Panc1 (cell line): ENCODE data around the gene FUT7. TPM values are rescaled to one million over a fixed set of nuclear protein-coding genes. Genes with fewer than 3 reads are reported as not detected.

ENCODE experiments used
- ATAC-seq: fragments of 200-7000 bp; cut with Tn5 transposase; 2 replicates; pipeline ENCODE4 v1.9.1; 2020; ENCODE audit warnings: mild to moderate bottlenecking, moderate library complexity
- BruUV-seq: library from RNA; stranded (reverse); fragments of 400-500 nt; replicated peaks from 2 replicates; lab custom pipeline; 2021; lab: Mats Ljungman, UMichigan
- CTCF ChIA-PET: fragments of 300-600 bp; sonication (Branson Sonifier 250); formaldehyde crosslinking; loops from one replicate; lab custom pipeline; 2022; ENCODE audit warnings: antibody characterized with exemption; lab: Charles Lee
- POLR2A ChIA-PET: fragments of 300-600 bp; sonication (Branson Sonifier 250); formaldehyde crosslinking; loops from one replicate; lab custom pipeline; 2022; ENCODE audit warnings: antibody characterized with exemption; lab: Charles Lee
- DNase-seq: peaks from one replicate; pipeline ENCODE4 v3.0.0-alpha.2; 2010; ENCODE audit warnings: low read depth, low spot score
- H3K27ac ChIP-seq: 2 replicates; pipeline ENCODE4 v1.5.1; 2011; ENCODE audit warnings: mild to moderate bottlenecking, low read length, inconsistent platforms
- H3K27me3 ChIP-seq: fragments of 200-500 bp; sonication (Bioruptor generic); 2 replicates; pipeline ENCODE4 v1.6.0; 2014; ENCODE audit warnings: low read length, inconsistent platforms; ENCODE audit not compliant: control insufficient read depth, insufficient read depth
- H3K36me3 ChIP-seq: fragments of 200-500 bp; sonication (Bioruptor generic); 2 replicates; pipeline ENCODE4 v1.5.1; 2014; ENCODE audit warnings: inconsistent platforms, mild to moderate bottlenecking, low read length, moderate library complexity; ENCODE audit not compliant: control insufficient read depth, insufficient read depth
- H3K4me1 ChIP-seq: 2 replicates; pipeline ENCODE4 v1.5.1; 2011; ENCODE audit warnings: inconsistent platforms, mild to moderate bottlenecking, low read length, moderate library complexity; ENCODE audit not compliant: control insufficient read depth, insufficient read depth
- H3K4me3 ChIP-seq, 2 experiments: 2 replicates each; pipeline ENCODE4 v1.5.1; 2011 to 2012; ENCODE audit warnings: low read depth in 2 of 2, low read length in 2 of 2, mild to moderate bottlenecking in 2 of 2, inconsistent platforms in 1 of 2, moderate library complexity in 1 of 2
- H3K9me3 ChIP-seq: fragments of 200-500 bp; sonication (Bioruptor generic); 2 replicates; pipeline ENCODE4 v1.5.1; 2014; ENCODE audit warnings: low read depth, mild to moderate bottlenecking, inconsistent platforms, low read length, moderate library complexity; ENCODE audit not compliant: control insufficient read depth, insufficient read depth
- CTCF ChIP-seq: fragments of 450-650 bp; IDR thresholded peaks from 2 replicates; pipeline ENCODE4 v1.5.1; 2017; ENCODE audit warnings: mild to moderate bottlenecking
- POLR2AphosphoS5 ChIP-seq: IDR thresholded peaks from 2 replicates; pipeline ENCODE4 v1.6.1; 2012; ENCODE audit warnings: mild to moderate bottlenecking, low read depth, low read length, moderate library complexity
- REST ChIP-seq, 2 experiments: IDR thresholded peaks; 2 replicates each; pipeline ENCODE4 v1.6.1; 2011 to 2012; ENCODE audit warnings: low read depth in 2 of 2, control low read depth in 1 of 2, low read length in 1 of 2, mild to moderate bottlenecking in 1 of 2, moderate library complexity in 1 of 2; ENCODE audit not compliant: insufficient read depth in 1 of 2
- SIN3A ChIP-seq: IDR thresholded peaks from 2 replicates; pipeline ENCODE4 v1.6.1; 2012; ENCODE audit warnings: low read depth, mild to moderate bottlenecking, low read length, moderate library complexity, borderline replicate concordance; ENCODE audit not compliant: insufficient read depth
- TCF7L2 ChIP-seq: IDR thresholded peaks from 2 replicates; pipeline ENCODE4 v1.6.1; 2011; ENCODE audit warnings: mild to moderate bottlenecking, low read depth, low read length, inconsistent platforms
- in situ Hi-C: cut with HindIII; loops from 2 replicates; pipeline ENCODE4 v1.10.0; 2016; ENCODE audit warnings: low sequenced_read_pairs, low pct_unique_long_range_greater_than_20kb
- intact Hi-C: fragments of 100-400 bp; cut with micrococcal nuclease; formaldehyde crosslinking; loops from one replicate; pipeline ENCODE4 v1.10.0; 2022; ENCODE audit not compliant: unreplicated experiment
- total RNA-seq: library from RNA; stranded (reverse); gene quantifications from one replicate; pipeline ENCODE4 v1.2.1, GENCODE V29; 2021; ENCODE audit not compliant: unreplicated experiment

Gene FUT7
- total RNA-seq, 1 experiment from 2014 or later = not detected

- TF ChIP-seq TCF7L2 (no peak), REST (IDR thresholded peaks at IDR 0.05; ENCODE audit: insufficient read depth in 1 of 2, low read depth in 2 of 2, low read length in 1 of 2) (no peak), CTCF (no peak), SIN3A (no peak), POLR2AphosphoS5 (no peak)
- BruUV-seq = no TSS peak
- H3K27me3 ChIP-seq = no peaks in the 10 kb centered on the region
- peaks cover 6% of the 10 kb centered on the region for H3K4me1 ChIP-seq
- ChIA-PET POLR2A (interaction anchor here (0.7 kb wide), 1 partner anchor 36 kb away, joined by 8 read pairs; no protein-coding TSS in a partner anchor), CTCF (no interaction called here)
- DNase-seq (no peak), ATAC-seq (no peak)
- intact Hi-C loops (no loop called here), in situ Hi-C loops (no loop called here)
- H3K27ac ChIP-seq = no peak overlapping the region
- H3K36me3 ChIP-seq = no peaks in the 10 kb centered on the region
- no peaks in the 10 kb centered on the region for H3K9me3 ChIP-seq
- H3K4me3 ChIP-seq = no peak overlapping the region
Measured at GRCh38 chr9:137019891-137020683, 11.8 kb downstream of the FUT7 start.

- no peaks in the 10 kb centered on the region for H3K36me3 ChIP-seq
- POLR2A ChIA-PET = interaction anchor here (0.7 kb wide), 1 partner anchor 37 kb away, joined by 8 read pairs; no protein-coding TSS in a partner anchor
- H3K27me3 ChIP-seq = no peaks in the 10 kb centered on the region
- intact Hi-C loops = no loop called here
- TF ChIP-seq TCF7L2 (no peak), POLR2AphosphoS5 (no peak), CTCF (no peak), REST (IDR thresholded peaks at IDR 0.05; ENCODE audit: insufficient read depth in 1 of 2, low read depth in 2 of 2, low read length in 1 of 2) (no peak), SIN3A (no peak)
- ATAC-seq (no peak), DNase-seq (no peak)
- in situ Hi-C loops = no loop called here
- CTCF ChIA-PET = no interaction called here
- no peak overlapping the region for H3K27ac ChIP-seq
- no TSS peak for BruUV-seq
- H3K4me3 ChIP-seq = no peak overlapping the region
- peaks cover 6% of the 10 kb centered on the region for H3K4me1 ChIP-seq
- no peaks in the 10 kb centered on the region for H3K9me3 ChIP-seq
Measured at GRCh38 chr9:137018761-137019559, 12.9 kb downstream of the FUT7 start.
